ENCODE measurements around the gene ACOT6. TPM values are rescaled to one million over a fixed set of nuclear protein-coding genes. Genes with fewer than 3 reads are reported as not detected.
A peak's percentile ranks its signal among the peaks of the same experiment; 100 is the strongest.

ACOT6 gene
- total RNA-seq, 2 experiments from 2014 or later: not detected

- Mint-ChIP-seq H3K4me1 (peaks cover 12% of the 10 kb centered on the region), H3K27ac (no peak overlapping the region), H3K36me3 (ENCODE audit: low read depth) (no peaks in the 10 kb centered on the region), H3K27me3 (peaks cover 14% of the 10 kb centered on the region), H3K4me3 (no peak overlapping the region), H3K9me3 (no peaks in the 10 kb centered on the region)
- ChIA-PET POLR2A (no interaction called here), CTCF (interaction anchor here (0.6 to 1.5 kb wide), 2 partner anchors 36 to 39 kb away, joined by 3 to 5 read pairs; no protein-coding TSS in a partner anchor)
- DNase-seq: no peak
These were observed 5.1 kb upstream of the ACOT6 start for GRCh38 chr14:73607241-73607640.

DNA sequence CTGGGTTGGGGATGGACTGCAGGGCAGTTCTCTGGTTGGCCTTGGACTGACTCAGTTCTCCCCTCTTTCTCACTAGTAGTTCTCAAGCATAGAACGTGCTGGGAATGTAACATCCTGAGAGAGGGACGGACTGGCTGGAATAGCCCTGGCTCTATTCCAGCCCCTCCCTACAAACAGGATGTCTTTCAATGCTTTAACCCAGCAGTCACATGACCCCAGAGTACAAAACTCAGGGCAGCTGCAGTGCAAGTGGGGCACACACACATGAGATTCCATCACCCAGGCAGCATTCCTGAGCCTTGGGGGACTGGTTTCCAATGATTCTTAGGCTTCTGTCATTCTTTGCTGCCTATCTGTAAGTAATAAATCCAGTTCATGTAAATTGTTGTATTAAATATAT is 1.6 kb upstream of the ACOT6 start:
- POLR2A ChIA-PET: no interaction called here
- H3K27ac Mint-ChIP-seq: no peak overlapping the region
- no peak for DNase-seq
- peaks cover 25% of the 10 kb centered on the region for H3K27me3 Mint-ChIP-seq
- H3K4me1 Mint-ChIP-seq: peaks cover 15% of the 10 kb centered on the region
- H3K36me3 Mint-ChIP-seq (ENCODE audit: low read depth): no peaks in the 10 kb centered on the region
- CTCF ChIA-PET: no interaction called here
- no peaks in the 10 kb centered on the region for H3K9me3 Mint-ChIP-seq
- H3K4me3 Mint-ChIP-seq: no peak overlapping the region

GRCh38 chr14:73613046-73613383 is 698 bp downstream of the ACOT6 start:
- CTCF ChIA-PET: interaction anchor here (1.1 to 2.3 kb wide), 7 partner anchors 17 to 142 kb away, joined by 3 to 12 read pairs (median 4); partner anchors contain the start of genes ACOT2, ACOT4 and DNAL1
- H3K36me3 Mint-ChIP-seq (ENCODE audit: low read depth): no peaks in the 10 kb centered on the region
- H3K4me3 Mint-ChIP-seq: peak overlapping the region; percentile 77
- H3K9me3 Mint-ChIP-seq: no peaks in the 10 kb centered on the region
- H3K27ac Mint-ChIP-seq: no peak overlapping the region
- peaks cover 25% of the 10 kb centered on the region for H3K27me3 Mint-ChIP-seq
- no peak for DNase-seq
- POLR2A ChIA-PET: interaction anchor here (0.6 to 1.8 kb wide), 9 partner anchors 17 to 334 kb away, joined by 3 to 16 read pairs (median 3); partner anchors contain the start of genes ACOT2, DNAL1 and RIOX1
- H3K4me1 Mint-ChIP-seq: peaks cover 8% of the 10 kb centered on the region

DNA sequence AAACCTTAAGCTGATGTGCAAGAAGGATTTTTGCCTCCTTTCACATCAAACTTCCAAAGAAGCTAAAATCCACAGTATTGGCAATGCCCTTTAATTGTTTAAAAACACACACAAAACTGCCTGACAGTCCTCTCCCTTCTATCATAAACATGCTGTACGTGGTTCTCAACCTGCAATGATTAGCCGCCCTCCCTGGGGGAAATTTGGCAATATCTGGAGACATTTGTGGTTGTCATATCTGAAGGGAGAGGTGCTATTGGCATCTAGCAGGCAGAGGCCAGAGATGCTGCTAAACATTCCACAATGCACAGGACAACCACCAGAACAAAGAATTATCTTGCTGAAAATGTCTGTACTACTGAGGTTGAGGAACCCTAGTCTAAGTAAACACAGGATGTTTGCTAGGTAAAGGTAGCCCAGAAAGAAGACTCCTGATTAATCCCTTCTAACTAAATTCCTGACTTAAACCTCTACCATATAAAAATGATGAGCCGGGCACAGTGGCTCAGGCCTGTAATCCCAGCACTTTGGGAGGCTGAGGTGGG is 1.2 kb downstream of the ACOT6 start:
- peaks cover 20% of the 10 kb centered on the region for H3K27me3 Mint-ChIP-seq

GRCh38 chr14:73616831-73617230 is 4.5 kb downstream of the ACOT6 start:
- no peak for DNase-seq
- Mint-ChIP-seq H3K4me3 (no peak overlapping the region), H3K36me3 (ENCODE audit: low read depth) (no peaks in the 10 kb centered on the region), H3K4me1 (peaks cover 8% of the 10 kb centered on the region), H3K27me3 (peaks cover 14% of the 10 kb centered on the region), H3K9me3 (no peaks in the 10 kb centered on the region), H3K27ac (no peak overlapping the region)
- ChIA-PET POLR2A (no interaction called here), CTCF (no interaction called here)

More for the DNA sequence above, 1.2 kb downstream of the ACOT6 start:
- Mint-ChIP-seq H3K36me3 (ENCODE audit: low read depth) (no peaks in the 10 kb centered on the region), H3K27ac (no peak overlapping the region), H3K9me3 (no peaks in the 10 kb centered on the region), H3K4me3 (peak overlapping the region; percentile 77), H3K4me1 (peaks cover 8% of the 10 kb centered on the region)
- DNase-seq: no peak
- CTCF ChIA-PET: interaction anchor here (1.0 to 2.3 kb wide), 7 partner anchors 16 to 141 kb away, joined by 3 to 12 read pairs (median 4); partner anchors contain the start of genes ACOT2, ACOT4 and DNAL1
- POLR2A ChIA-PET: interaction anchor here (0.6 to 1.8 kb wide), 7 partner anchors 18 to 160 kb away, joined by 3 to 16 read pairs (median 5); partner anchors contain the start of genes ACOT2 and RIOX1

DNA sequence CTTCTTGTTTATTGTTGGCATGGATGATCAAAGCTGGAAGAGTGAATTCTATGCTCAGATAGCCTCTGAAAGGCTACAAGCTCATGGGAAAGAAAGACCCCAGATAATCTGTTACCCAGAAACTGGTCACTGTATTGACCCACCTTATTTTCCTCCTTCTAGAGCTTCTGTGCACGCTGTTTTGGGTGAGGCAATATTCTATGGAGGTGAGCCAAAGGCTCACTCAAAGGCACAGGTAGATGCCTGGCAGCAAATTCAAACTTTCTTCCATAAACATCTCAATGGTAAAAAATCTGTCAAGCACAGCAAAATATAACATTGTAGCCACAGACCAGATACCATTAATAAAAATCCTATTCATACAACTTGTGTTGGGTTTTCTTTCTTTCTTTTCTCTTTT is 7.2 kb downstream of the ACOT6 start:
- Mint-ChIP-seq H3K36me3 (ENCODE audit: low read depth) (no peaks in the 10 kb centered on the region), H3K4me1 (no peaks in the 10 kb centered on the region), H3K27ac (no peak overlapping the region), H3K4me3 (no peak overlapping the region), H3K27me3 (no peaks in the 10 kb centered on the region), H3K9me3 (no peaks in the 10 kb centered on the region)
- DNase-seq: no peak
- CTCF ChIA-PET: interaction anchor here (1.1 to 1.6 kb wide), 2 partner anchors 13 to 110 kb away, joined by 4 read pairs; no protein-coding TSS in a partner anchor
- POLR2A ChIA-PET: no interaction called here

DNA sequence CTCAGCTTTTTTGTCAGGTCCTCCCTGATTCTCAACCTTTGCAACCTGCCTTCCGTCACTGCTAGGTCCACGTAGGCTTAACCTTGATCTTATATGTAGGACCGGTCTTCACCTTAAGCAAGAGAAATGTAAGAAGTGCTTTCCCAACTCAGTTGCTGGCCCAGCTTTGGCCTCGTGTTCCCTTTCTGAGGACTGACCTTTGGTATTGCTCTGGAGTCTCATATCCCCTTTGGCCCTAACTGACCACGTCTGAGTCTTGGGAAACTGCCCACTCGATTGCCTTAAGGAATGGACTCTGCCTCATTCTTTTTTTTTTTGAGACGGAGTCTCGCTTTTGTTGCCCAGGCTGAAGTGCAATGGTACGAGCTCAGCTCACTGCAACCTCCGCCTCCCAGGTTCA is 8.0 kb downstream of the ACOT6 start:
- H3K9me3 Mint-ChIP-seq: no peaks in the 10 kb centered on the region
- DNase-seq: no peak
- H3K4me3 Mint-ChIP-seq: no peak overlapping the region
- no peak overlapping the region for H3K27ac Mint-ChIP-seq
- CTCF ChIA-PET: interaction anchor here (0.6 to 1.6 kb wide), 2 partner anchors 13 to 453 kb away, joined by 3 to 4 read pairs; no protein-coding TSS in a partner anchor
- H3K27me3 Mint-ChIP-seq: no peaks in the 10 kb centered on the region
- H3K36me3 Mint-ChIP-seq (ENCODE audit: low read depth): no peaks in the 10 kb centered on the region
- no peaks in the 10 kb centered on the region for H3K4me1 Mint-ChIP-seq
- POLR2A ChIA-PET: no interaction called here

DNA sequence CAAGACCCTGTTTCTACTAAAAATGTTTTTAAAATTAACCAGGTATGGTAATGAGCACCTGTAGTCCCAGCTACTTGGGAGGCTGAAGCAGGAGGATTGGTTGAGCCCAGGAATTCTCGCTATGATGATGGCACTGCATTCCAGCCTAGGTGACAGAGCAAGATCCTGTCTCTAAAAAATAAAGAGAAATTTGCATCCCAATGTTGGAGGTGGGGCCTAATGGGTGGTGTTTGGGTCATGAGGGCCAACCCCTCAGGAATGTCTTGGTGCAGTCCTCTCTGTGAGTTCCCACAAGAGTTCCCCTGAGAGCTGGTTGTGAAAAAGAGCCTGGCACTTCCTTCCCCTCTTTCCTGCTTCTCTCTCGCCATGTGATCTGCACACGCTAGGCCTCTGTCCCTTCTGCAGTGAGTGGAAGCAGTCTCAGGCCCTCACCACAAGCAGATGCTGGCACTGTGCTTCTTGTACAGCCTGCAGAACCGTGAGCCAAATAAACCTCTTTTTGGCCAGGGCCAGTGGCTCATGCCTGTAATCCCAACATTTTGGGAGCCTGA is 11.3 kb downstream of the ACOT6 start:
- ChIA-PET CTCF (interaction anchor here (0.6 kb wide), 1 partner anchor 53 kb away, joined by 3 read pairs; no protein-coding TSS in a partner anchor), POLR2A (no interaction called here)
- no peak overlapping the region for H3K4me3 Mint-ChIP-seq
- H3K27me3 Mint-ChIP-seq: no peaks in the 10 kb centered on the region
- no peaks in the 10 kb centered on the region for H3K9me3 Mint-ChIP-seq
- H3K36me3 Mint-ChIP-seq (ENCODE audit: low read depth): no peaks in the 10 kb centered on the region
- no peak for DNase-seq
- no peaks in the 10 kb centered on the region for H3K4me1 Mint-ChIP-seq
- H3K27ac Mint-ChIP-seq: no peak overlapping the region

GRCh38 chr14:73625706-73626105 is 13.4 kb downstream of the ACOT6 start:
- no peaks in the 10 kb centered on the region for H3K36me3 Mint-ChIP-seq (ENCODE audit: low read depth)
- POLR2A ChIA-PET: interaction anchor here (0.6 kb wide), 1 partner anchor 135 kb away, joined by 4 read pairs; the partner anchor contains the start of gene RIOX1
- H3K27ac Mint-ChIP-seq: no peak overlapping the region
- H3K27me3 Mint-ChIP-seq: peaks cover 3% of the 10 kb centered on the region
- no peaks in the 10 kb centered on the region for H3K9me3 Mint-ChIP-seq
- H3K4me1 Mint-ChIP-seq: no peaks in the 10 kb centered on the region
- no peak overlapping the region for H3K4me3 Mint-ChIP-seq
- DNase-seq: no peak
- CTCF ChIA-PET: interaction anchor here (0.6 to 1.2 kb wide), 3 partner anchors 117 to 134 kb away, joined by 3 to 5 read pairs (median 3); a partner anchor contains a TSS

- Mint-ChIP-seq H3K9me3 (no peaks in the 10 kb centered on the region), H3K36me3 (ENCODE audit: low read depth) (no peaks in the 10 kb centered on the region), H3K4me3 (no peak overlapping the region), H3K4me1 (no peaks in the 10 kb centered on the region), H3K27me3 (peaks cover 4% of the 10 kb centered on the region), H3K27ac (no peak overlapping the region)
- no peak for DNase-seq
- CTCF ChIA-PET: interaction anchor here (0.8 kb wide), 1 partner anchor 57 kb away, joined by 3 read pairs; no protein-coding TSS in a partner anchor
- POLR2A ChIA-PET: interaction anchor here (1.0 kb wide), 1 partner anchor 56 kb away, joined by 3 read pairs; no protein-coding TSS in a partner anchor
These were observed 14.8 kb downstream of the ACOT6 start for GRCh38 chr14:73627151-73627558.

GRCh38 chr14:73630009-73630780 is 17.9 kb downstream of the ACOT6 start:
- CTCF ChIA-PET: interaction anchor here (0.9 to 1.2 kb wide), 2 partner anchors 9 to 17 kb away, joined by 3 read pairs; no protein-coding TSS in a partner anchor
- H3K36me3 Mint-ChIP-seq (ENCODE audit: low read depth): no peaks in the 10 kb centered on the region
- POLR2A ChIA-PET: no interaction called here

GRCh38 chr14:73633116-73634010 is 21.0 kb downstream of the ACOT6 start:
- Mint-ChIP-seq H3K27ac (no peak overlapping the region), H3K36me3 (ENCODE audit: low read depth) (no peaks in the 10 kb centered on the region), H3K4me1 (peaks cover 5% of the 10 kb centered on the region), H3K4me3 (peak overlapping the region; percentile 48), H3K9me3 (no peaks in the 10 kb centered on the region), H3K27me3 (peaks cover 17% of the 10 kb centered on the region)
- ChIA-PET CTCF (interaction anchor here (0.6 to 2.5 kb wide), 16 partner anchors 9 to 338 kb away, joined by 3 to 28 read pairs (median 4); partner anchors contain the start of genes ACOT2 and DNAL1), POLR2A (interaction anchor here (1.5 to 1.6 kb wide), 2 partner anchors 64 to 79 kb away, joined by 4 read pairs; partner anchors contain the start of gene ACOT2)
- peak; percentile 59 for DNase-seq

More at GRCh38 chr14:73630009-73630780, 17.9 kb downstream of the ACOT6 start:
- DNase-seq: no peak
- Mint-ChIP-seq H3K27ac (no peak overlapping the region), H3K4me1 (peaks cover 5% of the 10 kb centered on the region), H3K4me3 (no peak overlapping the region), H3K27me3 (peaks cover 10% of the 10 kb centered on the region), H3K9me3 (no peaks in the 10 kb centered on the region)
